GM19395 (cell line): Measurements from ENCODE around the gene ENAH.

Experiments used
- ATAC-seq: cut with Tn5 transposase; IDR thresholded peaks from one replicate; pipeline ENCODE4 v1.9.1; 2021; ENCODE audit warnings: mild to moderate bottlenecking, moderate library complexity; ENCODE audit not compliant: unreplicated experiment

The ENAH gene

DNA sequence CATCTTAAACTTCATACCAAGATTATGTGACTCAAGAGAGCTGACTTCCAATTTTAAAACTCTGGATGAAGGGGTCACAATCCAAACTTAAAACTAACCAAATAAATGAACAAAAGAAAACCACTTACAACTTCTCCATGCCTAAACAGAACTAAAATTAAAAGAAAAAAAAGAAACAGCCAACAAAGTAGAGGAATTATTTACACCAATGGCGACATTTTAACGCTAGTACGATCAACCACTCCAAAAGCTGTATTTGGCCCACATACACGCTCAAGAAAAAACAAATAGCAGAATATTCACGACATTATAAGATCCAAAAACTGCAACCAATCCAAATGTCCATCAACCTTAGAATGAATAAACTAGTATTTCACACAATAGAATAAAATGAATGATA is 42.4 kb downstream of the ENAH start:
- no peak for ATAC-seq

DNA sequence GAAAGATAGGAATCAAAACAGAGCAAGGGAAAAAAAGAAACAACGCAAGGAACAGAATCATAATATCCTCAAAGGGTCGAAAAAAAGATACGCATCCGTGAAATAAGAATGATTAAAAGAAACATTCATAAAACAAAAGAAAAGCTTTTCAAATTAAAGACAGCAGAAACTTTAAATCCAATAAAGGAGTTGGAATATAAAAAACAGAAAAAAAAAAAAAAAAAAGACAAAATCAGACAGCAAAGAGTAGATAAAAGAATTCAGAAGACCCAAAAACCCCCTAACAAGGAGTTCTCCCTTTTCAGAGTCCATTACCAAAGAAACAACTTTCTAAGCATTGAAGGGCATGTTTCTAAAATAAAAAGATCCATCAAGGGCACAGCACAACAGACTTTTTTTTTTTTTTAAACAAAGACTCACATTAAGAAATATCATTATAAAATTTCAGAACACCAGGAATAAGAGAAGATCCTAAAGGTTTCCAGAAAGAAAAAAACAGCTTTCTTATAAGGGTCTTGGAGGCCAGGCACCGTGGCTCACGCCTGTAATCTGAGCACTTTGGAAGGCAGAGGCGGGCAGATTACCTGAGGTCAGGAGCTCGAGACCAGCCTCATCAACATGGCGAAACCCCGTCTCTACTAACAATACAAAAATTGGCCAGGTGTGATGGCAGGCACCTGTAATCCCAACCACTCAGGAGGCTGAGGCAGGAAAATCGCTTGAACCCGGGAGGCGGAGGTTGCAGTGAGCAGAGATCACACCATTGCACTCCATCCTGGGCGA is 44.7 kb downstream of the ENAH start:
- ATAC-seq = no peak

DNA sequence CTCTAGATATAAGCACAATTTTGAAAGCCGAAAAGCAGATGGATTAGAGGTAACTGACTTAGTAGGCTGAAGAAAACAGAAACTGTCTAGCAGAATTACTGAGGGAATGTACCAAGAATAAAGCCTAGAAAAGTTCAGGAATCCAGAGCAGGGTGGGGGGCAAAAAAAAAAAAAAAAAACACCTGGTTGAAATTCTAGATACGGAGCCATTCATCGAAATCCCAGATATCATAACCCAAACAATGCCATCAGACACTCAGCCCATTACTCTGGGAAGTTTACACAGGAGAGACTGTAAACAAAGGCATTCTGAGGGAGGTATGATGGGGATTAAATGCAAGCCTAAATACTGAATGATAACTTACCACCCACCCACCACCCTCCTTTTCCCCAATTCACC is 45.6 kb downstream of the ENAH start:
- no peak for ATAC-seq

DNA sequence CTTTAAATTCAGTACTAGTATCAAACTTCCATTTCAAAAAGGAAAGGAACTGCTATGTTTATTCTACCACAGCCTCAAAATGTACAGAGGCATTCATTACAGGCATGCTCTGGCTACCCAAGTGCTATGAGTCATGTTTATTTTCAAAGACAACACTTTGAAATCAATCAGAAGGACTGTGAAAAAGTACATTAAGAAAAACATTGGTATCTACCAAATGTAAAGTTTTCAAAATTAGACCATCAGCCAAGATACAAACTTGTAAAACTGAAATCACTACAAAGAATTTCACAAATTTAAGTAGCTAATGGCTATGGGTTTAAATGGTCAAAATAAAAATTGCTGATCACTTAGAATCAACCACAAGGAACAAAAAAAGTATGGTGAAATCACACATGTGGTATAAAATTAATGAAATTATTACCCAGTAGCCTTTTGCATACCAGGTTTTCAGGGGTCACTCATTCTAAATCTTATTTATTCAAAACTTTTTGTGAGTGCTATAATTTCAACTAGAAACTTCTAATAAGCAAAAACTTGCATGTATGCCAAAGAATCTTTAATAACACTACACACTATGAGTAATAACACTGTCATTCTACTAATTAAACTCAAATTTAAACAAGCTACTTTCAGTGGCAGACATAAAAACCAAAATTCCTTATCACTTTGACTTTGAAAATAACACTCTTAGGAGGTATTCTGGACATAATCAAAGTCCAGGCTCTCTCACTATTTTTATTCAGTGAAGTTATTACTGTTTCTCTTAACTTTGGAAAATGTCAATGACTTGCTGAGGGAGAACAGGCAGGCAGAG is 49.2 kb downstream of the ENAH start:
- ATAC-seq = no peak

DNA sequence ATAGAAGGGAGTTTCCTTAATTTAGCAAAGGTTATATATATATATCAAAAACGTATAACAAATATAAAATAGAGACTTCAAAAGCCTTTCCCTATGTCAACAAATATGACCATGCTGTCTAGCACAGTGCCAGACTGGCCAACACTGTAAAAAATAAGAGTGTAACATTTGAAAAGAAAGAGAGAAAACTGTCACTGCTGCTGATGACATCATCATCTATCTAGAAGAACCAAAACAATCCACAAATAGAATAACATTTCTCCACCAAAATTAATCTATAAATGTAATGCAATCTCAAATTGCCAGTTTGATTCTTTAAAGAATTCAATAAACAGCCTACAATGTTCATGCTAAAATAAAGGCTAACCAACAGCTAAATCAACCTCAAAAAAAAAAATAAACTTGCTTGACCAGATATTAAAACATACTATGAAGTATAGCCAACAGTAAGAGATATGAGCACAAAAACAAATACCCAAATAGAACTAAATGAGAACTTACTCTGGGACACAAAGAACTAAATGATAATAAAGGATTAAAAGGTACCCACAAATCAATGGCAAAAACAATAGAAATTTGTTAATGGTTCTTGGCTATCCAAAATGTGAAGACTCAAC is 50.2 kb downstream of the ENAH start:
- no peak for ATAC-seq

DNA sequence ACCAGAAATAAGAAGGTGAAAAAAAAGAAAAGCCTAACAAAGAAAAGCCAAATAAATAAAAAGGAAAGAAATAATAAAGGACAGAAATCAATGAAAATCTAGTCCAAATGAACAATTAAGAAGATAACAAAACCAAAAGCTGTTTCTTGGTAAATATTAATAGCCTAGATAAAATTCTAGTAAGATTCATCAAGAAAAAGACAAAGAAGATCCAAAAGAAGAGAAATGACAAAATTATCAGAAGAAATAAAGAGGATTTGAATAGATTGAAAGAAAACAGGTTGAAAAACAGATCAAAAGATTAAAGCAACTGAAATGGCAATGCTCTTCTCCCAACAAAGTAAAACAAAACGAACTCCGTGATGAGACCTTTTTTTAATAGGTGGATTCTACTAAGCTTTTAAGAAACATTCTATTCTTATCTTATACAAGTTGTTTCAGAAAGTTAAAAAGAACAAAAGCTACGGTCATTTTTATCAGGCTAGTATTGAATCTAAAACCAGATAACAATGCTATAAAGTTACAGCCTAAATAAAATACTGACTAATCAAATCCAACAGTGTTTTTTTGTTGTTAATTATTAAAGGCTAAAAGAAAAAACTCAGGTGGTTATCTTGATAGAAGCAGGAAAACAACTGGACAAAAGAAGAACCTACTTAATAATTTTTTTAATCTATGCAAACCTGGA is 50.9 kb downstream of the ENAH start:
- ATAC-seq = no peak

DNA sequence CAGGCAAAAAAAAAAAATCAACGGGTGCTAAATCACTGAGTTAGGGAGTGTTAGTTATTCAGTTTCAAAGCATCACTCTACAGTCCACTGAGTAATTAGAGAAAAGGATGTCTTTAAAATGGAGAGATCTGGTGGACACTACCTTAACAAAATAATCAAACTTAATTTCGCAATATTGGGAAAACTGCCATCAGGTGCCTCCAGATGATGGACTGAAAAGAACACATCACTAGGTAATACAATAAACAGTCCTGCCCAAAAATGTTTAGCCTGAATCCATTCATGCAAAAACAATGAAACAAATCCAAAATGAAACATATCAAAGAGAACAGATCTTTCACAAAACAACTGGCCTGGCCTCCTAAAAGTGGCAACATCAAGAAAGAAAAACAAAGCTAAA is 54.1 kb downstream of the ENAH start:
- no peak for ATAC-seq

DNA sequence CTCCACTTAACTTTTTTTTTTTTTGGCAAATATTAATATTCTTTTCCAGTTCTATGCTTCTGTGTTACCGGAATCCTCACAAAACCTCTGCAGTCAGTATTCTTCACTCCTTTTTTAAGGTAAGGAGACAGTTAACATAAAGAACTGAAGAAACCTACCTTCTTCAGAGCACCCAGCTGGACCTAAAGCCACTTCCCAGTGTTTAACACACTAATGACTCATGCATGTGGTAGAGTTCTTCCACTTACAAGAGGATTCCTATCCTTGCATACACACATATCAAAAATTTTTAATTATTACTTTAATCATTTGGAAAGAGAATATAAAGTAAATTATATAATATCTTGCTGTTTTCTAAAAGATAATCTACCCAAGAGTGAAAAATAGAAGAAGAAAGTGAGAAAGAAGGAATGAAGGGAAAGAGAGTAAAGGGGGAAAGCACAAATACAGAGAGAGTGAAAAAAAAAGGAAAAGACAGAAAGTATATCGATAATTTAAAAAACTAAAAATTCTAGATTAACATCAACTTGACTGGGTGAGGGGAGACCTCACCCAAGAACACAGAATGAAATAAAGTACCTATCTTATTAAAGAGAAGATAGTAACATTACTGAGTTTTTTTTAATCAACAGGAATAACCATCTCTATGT is 54.9 kb downstream of the ENAH start:
- ATAC-seq = no peak

DNA sequence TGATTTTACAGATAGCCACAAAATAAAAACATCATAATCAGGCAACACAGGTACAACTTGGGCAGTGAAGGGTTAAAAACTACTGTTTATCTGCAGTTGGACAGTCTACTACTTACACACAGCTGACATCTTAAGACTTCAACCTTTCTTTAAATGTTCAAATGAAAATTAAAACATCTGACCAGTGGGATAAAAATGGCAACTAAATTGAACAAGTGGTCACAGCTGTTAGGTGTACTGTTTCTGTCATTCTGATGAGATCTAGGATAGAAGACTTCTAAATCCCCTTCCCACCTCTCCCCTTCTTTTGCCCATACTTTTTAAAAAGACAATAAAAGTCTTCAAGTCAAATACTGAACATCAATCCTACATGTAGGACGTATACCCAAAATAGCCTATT is 56.2 kb downstream of the ENAH start:
- ATAC-seq = no peak

DNA sequence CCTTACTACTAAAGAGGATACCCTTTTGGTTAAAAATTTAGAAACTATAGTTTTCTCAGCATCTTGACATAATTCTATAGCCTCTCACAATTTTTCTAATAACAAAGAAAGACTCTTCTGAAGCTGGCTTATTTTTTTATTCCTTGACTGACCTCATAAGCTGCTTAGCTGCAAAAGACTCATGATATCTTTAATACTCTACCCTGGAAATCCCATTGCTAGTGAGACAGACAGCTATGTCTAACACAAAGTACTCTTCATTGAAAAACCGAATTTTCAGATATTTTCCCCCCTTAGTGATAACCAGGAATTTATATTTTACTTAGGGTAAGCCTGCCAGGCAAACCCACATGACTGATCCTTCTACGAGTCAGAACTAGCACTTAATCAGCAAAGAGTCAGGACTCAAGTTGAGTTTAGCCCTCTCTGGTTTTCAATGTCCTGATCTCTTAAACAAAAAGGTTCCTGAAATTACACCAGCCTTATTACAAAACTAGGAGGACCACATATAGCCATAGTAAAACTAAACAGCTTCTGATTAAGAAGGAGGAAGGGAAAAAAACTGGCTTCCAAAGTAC is 56.9 kb downstream of the ENAH start:
- ATAC-seq = no peak

DNA sequence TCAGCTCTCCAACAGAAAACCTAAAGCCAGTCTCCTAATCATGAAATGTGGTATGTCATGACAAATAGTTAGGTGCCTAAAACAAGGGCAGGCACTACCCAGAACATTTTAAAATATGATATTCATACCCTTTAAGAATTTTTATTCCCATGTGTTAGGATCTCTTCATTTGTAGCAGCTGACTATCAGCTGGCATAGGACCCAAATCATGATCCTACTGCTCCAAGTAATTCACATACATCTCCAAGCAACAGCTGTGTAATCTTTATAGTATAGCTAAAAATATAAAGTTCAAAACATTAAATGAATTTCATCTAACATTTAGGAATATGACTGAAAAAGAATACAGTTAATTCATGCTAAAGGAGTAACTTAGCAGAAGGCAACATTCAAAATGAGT is 57.5 kb downstream of the ENAH start:
- no peak for ATAC-seq

DNA sequence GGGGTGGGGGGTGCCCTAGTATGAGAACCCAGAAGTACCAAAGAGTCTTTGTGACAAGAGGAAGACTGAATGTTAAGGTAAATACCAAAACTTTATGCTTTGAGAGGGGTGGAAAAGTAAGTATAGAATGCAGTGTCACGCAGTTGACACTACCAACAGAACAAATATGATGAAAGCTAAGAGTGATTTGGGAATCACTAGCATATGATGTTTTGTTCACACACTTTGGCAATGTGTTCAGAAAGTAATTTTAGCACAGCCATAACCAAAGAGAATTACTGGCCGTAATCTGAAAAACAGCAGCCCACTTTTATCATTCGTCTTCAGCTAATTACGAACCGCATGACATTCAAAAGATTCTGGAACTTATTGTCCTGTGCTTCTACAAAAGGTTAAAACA is 59.5 kb downstream of the ENAH start:
- no peak for ATAC-seq

DNA sequence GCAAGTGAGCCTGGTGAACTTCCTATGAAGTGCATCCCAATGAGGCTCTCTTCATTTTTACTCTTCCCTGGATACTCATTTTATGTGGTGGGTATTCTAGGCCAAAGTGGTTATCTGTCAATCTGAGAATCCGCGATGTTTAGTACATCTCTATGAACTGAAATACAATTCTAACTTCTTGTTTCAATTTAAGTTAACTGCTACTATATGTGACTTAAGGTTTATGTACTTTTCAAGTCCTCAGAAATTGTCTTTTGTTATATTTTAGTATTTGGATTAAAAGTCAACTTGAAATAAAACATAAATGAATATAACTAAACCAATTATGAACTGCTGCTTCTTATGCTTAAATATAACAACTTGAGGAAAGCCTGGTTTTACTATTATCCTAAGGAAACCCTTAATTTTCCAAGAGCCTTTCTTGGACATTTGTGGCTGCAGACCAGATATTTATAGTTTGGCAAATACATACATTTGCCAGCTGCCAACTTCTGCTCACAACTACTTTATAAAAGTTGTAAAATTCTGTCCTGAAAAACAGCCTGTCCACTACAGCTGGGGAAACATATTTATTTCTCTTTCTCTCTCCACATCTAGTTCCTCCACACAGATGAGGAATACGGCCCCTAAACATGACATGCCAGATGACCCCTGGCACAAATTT is 60.4 kb downstream of the ENAH start:
- no peak for ATAC-seq

DNA sequence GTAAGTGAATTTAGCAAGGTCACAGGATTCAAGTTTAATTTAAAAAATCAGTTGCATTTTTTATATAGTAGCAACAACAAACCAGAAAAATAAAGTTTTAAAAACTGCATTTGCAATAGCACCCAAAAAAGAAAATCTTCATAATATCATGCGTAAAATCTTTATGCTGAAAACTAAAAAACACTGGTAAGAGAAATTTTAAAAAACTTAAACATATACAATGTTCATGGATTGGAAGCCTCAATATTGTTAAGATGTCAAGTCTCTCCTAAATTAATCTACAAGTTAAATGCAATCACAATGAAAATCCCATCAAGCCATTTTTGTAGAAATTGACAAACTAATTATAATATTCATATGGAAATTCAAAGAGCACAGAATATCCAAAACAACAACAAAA is 65.6 kb downstream of the ENAH start:
- ATAC-seq = no peak

DNA sequence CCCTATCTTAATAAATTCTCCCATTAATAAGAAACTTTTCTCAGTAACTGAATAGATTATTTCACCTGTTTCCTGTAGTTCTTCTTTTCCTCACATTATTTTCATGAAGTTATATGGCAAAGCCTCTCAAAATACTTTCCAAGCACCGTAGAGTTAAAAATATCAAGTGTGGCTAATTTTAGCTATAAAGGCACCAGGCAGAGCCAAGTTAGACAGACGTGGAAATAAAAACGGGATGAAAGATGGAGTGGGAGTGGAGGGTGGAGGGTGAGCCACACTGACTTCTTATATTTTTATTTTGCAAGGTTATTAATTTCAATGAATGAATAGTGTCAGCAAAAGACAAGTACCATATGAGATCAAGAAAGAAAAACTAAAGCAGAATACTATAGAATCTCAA is 71.7 kb downstream of the ENAH start:
- no peak for ATAC-seq

DNA sequence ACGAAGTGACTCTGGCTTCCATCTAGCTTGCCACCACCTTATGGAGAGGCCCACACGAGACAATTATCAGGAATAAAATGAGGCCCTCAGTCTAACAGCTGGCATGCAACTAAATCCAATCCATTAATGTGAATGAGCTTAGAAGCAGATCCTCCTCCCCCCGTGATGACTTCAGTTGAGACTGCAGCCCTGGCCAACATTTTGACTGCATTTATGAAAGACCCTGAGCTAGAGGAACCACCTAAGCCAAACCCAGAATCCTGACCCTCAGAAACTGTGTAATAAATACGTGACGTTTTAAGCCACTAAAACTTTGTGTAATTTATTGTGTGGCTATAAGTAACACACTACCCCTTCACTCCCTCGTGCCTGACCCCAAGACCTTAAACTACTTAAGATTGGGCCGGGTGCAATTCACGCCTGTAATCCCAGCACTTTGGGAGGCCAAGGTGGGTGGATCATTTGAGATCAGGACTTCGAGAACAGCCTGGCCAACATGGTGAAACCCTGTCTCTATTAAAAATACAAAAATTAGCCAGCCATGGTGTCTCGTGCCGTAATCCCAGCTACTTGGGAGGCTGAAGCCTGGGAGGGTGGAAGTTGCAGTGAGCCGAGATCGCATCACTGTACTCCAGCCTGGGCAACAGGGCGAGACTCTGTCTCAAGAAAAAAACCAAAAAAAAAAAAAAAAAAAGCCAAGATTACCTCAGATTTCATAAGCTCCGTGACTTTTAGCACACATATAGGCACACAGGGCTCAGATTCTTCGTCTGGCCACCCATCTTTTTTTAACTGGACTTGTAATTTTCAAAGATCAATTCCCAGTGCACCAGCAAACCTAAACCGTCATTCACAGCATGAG is 72.5 kb downstream of the ENAH start:
- no peak for ATAC-seq

DNA sequence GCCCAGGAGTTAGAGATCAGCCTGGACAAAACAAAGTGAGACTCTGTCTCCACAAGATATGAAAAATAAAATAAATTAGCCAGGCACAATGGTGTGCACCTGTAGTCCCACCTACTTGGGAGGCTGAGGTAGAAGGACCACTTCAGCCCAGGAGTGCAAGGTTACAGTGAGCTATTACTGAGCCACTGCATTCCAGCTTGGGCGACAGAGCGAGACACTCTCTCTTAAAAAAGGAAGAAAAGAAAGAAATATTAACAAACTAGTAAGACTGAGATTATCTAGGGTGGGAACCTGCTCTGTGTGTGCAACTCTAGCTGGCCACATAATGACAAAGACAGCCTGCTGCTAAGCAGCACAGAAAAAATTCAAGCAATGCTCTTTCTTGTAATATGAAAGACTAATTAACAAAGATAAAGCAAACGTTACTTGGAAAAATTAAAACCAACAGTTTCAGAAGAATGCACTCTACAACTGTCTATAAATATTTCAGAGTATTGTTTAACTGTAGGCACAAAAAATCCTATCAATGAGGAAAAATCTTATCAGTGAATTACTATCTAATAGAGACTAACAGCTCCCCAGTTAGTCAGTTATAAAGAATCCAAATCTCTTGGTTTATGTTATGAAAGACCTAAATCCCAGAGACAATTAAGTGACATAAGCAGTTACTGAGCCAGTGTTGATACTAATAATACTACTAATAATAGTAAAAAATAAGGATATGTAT is 74.5 kb downstream of the ENAH start:
- ATAC-seq = no peak

DNA sequence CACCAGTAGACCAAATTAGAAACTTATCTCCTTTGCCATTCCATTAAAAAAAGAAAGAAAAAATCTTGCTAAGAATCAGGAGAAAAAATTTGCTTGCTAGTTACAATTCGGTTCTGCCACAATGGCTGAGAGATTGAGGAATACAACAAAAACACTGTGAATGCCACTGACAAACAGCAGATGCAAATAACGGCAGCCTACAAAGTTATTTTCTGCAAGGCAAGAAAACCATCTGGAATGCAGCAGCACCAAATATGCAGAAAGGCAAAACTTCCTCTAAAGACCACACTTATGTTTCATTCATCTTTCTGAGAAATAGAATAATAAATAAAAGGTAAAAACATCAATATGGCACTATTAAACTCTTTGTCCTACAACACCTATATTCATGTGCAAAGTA is 75.7 kb downstream of the ENAH start:
- ATAC-seq = no peak
